ENCODE data around the gene SMIM5.
A peak's percentile ranks its signal among the peaks of the same experiment; 100 is the strongest.

The SMIM5 gene

GRCh38 chr17:75616521-75617122 lies 16.6 kb upstream of the SMIM5 start:
- DNase-seq (no peak), ATAC-seq (no peak)
- Mint-ChIP-seq H3K9me3 (no peaks in the 10 kb centered on the region), H3K27ac (no peak overlapping the region), H3K4me1 (no peaks in the 10 kb centered on the region), H3K27me3 (no peaks in the 10 kb centered on the region), H3K4me3 (no peak overlapping the region)

- peak overlapping the region in 1 of 2 donors; percentile 28 for H3K27ac Mint-ChIP-seq
Measured at GRCh38 chr17:75617218-75617617, 16.0 kb upstream of the SMIM5 start.

GRCh38 chr17:75617675-75618074 lies 15.6 kb upstream of the SMIM5 start:
- Mint-ChIP-seq H3K27ac (peak overlapping the region in 1 of 2 donors; percentile 28), H3K9me3 (no peaks in the 10 kb centered on the region), H3K27me3 (no peaks in the 10 kb centered on the region), H3K4me3 (no peak overlapping the region), H3K4me1 (no peaks in the 10 kb centered on the region)
- ATAC-seq (no peak), DNase-seq (no peak)

More at GRCh38 chr17:75617218-75617617, 16.0 kb upstream of the SMIM5 start:
- H3K9me3 Mint-ChIP-seq: no peaks in the 10 kb centered on the region
- DNase-seq (no peak), ATAC-seq (no peak)
- H3K4me1 Mint-ChIP-seq: no peaks in the 10 kb centered on the region
- no peak overlapping the region for H3K4me3 Mint-ChIP-seq
- H3K27me3 Mint-ChIP-seq: no peaks in the 10 kb centered on the region

- H3K27ac Mint-ChIP-seq: peak overlapping the region in 1 of 2 donors; percentile 17
- H3K27me3 Mint-ChIP-seq: no peaks in the 10 kb centered on the region
- no peaks in the 10 kb centered on the region for H3K9me3 Mint-ChIP-seq
- H3K4me1 Mint-ChIP-seq: no peaks in the 10 kb centered on the region
- peak overlapping the region in 1 of 2 donors; percentile 21 for H3K4me3 Mint-ChIP-seq
- no peak for ATAC-seq
- DNase-seq: no peak
Measured at GRCh38 chr17:75619506-75620431, 13.5 kb upstream of the SMIM5 start.

- no peaks in the 10 kb centered on the region for H3K9me3 Mint-ChIP-seq
- ATAC-seq (no peak), DNase-seq (no peak)
- H3K27ac Mint-ChIP-seq: no peak overlapping the region
- H3K27me3 Mint-ChIP-seq: no peaks in the 10 kb centered on the region
- no peaks in the 10 kb centered on the region for H3K4me1 Mint-ChIP-seq
- H3K4me3 Mint-ChIP-seq: no peak overlapping the region
Measured at GRCh38 chr17:75621489-75621888, 11.7 kb upstream of the SMIM5 start.

GRCh38 chr17:75622076-75622475 lies 11.2 kb upstream of the SMIM5 start:
- H3K9me3 Mint-ChIP-seq: no peaks in the 10 kb centered on the region
- DNase-seq: no peak
- H3K27ac Mint-ChIP-seq: peak overlapping the region; percentile 38 to 42
- H3K4me3 Mint-ChIP-seq: no peak overlapping the region
- no peak for ATAC-seq
- H3K4me1 Mint-ChIP-seq: no peaks in the 10 kb centered on the region
- H3K27me3 Mint-ChIP-seq: no peaks in the 10 kb centered on the region

- peak overlapping the region in 1 of 2 donors; percentile 47 for H3K27ac Mint-ChIP-seq
- H3K4me1 Mint-ChIP-seq: no peaks in the 10 kb centered on the region
- no peak for ATAC-seq
Measured at GRCh38 chr17:75622771-75623273, 10.4 kb upstream of the SMIM5 start.

GRCh38 chr17:75623386-75623785 lies 9.8 kb upstream of the SMIM5 start:
- Mint-ChIP-seq H3K4me3 (no peak overlapping the region), H3K4me1 (no peaks in the 10 kb centered on the region), H3K27me3 (no peaks in the 10 kb centered on the region), H3K27ac (peak overlapping the region in 1 of 2 donors; percentile 55), H3K9me3 (no peaks in the 10 kb centered on the region)
- DNase-seq (no peak), ATAC-seq (no peak)

More at GRCh38 chr17:75622771-75623273, 10.4 kb upstream of the SMIM5 start:
- Mint-ChIP-seq H3K4me3 (no peak overlapping the region), H3K9me3 (no peaks in the 10 kb centered on the region), H3K27me3 (no peaks in the 10 kb centered on the region)
- DNase-seq: no peak

GRCh38 chr17:75624021-75624420 lies 9.2 kb upstream of the SMIM5 start:
- Mint-ChIP-seq H3K4me3 (no peak overlapping the region), H3K9me3 (no peaks in the 10 kb centered on the region), H3K27me3 (no peaks in the 10 kb centered on the region), H3K27ac (peak overlapping the region; percentile 43 to 55), H3K4me1 (no peaks in the 10 kb centered on the region)
- no peak for DNase-seq
- no peak for ATAC-seq

GRCh38 chr17:75624714-75625345 lies 8.4 kb upstream of the SMIM5 start:
- Mint-ChIP-seq H3K4me3 (no peak overlapping the region), H3K27me3 (no peaks in the 10 kb centered on the region), H3K9me3 (no peaks in the 10 kb centered on the region), H3K27ac (no peak overlapping the region), H3K4me1 (no peaks in the 10 kb centered on the region)
- DNase-seq (no peak), ATAC-seq (no peak)

- ATAC-seq: peak; percentile 53
- peak in 1 of 2 donors; percentile 28 for DNase-seq
- H3K4me1 Mint-ChIP-seq: no peaks in the 10 kb centered on the region
- H3K9me3 Mint-ChIP-seq: no peaks in the 10 kb centered on the region
- no peak overlapping the region for H3K4me3 Mint-ChIP-seq
- no peaks in the 10 kb centered on the region for H3K27me3 Mint-ChIP-seq
- peak overlapping the region in 1 of 2 donors; percentile 65 for H3K27ac Mint-ChIP-seq
Measured at GRCh38 chr17:75625813-75626486, 7.3 kb upstream of the SMIM5 start.

GRCh38 chr17:75626496-75627038 lies 6.7 kb upstream of the SMIM5 start:
- H3K27ac Mint-ChIP-seq: peak overlapping the region in 1 of 2 donors; percentile 71
- ATAC-seq (no peak), DNase-seq (no peak)
- no peaks in the 10 kb centered on the region for H3K4me1 Mint-ChIP-seq
- no peak overlapping the region for H3K4me3 Mint-ChIP-seq
- H3K9me3 Mint-ChIP-seq: no peaks in the 10 kb centered on the region
- H3K27me3 Mint-ChIP-seq: no peaks in the 10 kb centered on the region

GRCh38 chr17:75627094-75627493 lies 6.1 kb upstream of the SMIM5 start:
- Mint-ChIP-seq H3K27ac (peak overlapping the region; percentile 54 to 61), H3K27me3 (no peaks in the 10 kb centered on the region), H3K4me3 (no peak overlapping the region), H3K4me1 (no peaks in the 10 kb centered on the region), H3K9me3 (no peaks in the 10 kb centered on the region)
- ATAC-seq (no peak), DNase-seq (no peak)

- no peak for ATAC-seq
Measured at GRCh38 chr17:75628425-75628824, 4.8 kb upstream of the SMIM5 start.

GRCh38 chr17:75629157-75629556 lies 4.1 kb upstream of the SMIM5 start:
- Mint-ChIP-seq H3K9me3 (no peaks in the 10 kb centered on the region), H3K27me3 (no peaks in the 10 kb centered on the region), H3K27ac (peak overlapping the region in 1 of 2 donors; percentile 76)

More at GRCh38 chr17:75628425-75628824, 4.8 kb upstream of the SMIM5 start:
- H3K4me3 Mint-ChIP-seq: no peak overlapping the region
- no peak for DNase-seq
- H3K9me3 Mint-ChIP-seq: no peaks in the 10 kb centered on the region
- no peak overlapping the region for H3K27ac Mint-ChIP-seq
- H3K27me3 Mint-ChIP-seq: no peaks in the 10 kb centered on the region
- peaks cover 5% of the 10 kb centered on the region for H3K4me1 Mint-ChIP-seq

More at GRCh38 chr17:75629157-75629556, 4.1 kb upstream of the SMIM5 start:
- DNase-seq (no peak), ATAC-seq (no peak)
- Mint-ChIP-seq H3K4me1 (peaks cover 12% of the 10 kb centered on the region), H3K4me3 (no peak overlapping the region)
